NCI-H82 treated with DMSO at 0.1 percent for 48 hours (cell line): Measurements from ENCODE around the gene ADAMTS12.
"Not testable (repeated sequence)": the region's sequence is repeated elsewhere in the genome, so short reads cannot be mapped to it uniquely, and the experiment has no call there.

Source experiments
- DNase-seq: peaks from one replicate; lab custom pipeline; 2025; ENCODE audit not compliant: unreplicated experiment; lab: John Stamatoyannopoulos, UW

Gene ADAMTS12

DNA sequence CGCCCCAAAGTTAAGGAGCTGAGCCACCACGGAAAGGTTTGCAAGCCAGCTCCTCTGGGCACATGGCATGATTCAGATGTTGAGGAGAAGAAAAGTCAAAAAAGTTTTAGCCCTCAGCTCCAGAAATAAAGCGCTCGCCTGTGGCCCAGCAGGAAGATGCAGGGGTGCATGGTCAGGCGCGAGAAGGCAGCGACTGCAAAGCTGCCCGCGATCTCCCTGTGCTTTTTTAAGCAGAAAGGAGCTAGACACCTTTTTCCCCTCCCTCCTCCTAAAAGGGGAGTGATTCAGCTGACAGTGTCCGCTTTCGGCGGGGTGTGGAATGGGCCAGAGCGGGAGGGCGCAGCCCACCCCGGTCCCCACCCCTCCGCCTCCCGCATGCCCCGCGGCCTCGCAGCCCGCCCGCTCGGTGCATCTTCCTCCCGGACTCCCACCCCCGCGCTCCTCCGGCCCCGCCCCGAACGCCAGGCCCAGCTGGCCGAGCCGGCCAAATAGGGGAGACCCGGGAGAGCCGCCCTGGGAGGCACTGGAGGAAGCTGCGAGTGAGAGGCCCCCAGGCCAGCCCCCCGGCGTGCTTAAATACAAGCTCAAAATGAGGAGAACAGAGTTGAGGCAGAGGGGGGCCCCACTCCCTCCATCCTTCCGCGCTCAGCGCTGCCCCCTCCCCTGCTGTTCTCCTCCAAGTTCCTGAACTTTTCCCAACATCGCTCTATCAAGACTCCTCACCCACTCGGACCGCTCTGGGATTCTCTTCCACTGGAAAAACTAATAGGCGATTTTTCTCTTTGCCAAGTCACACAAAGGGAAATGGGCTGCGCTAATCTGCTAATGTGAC is at the start of gene ADAMTS12:
TSS of gene ADAMTS12 (minus strand) at position 203 of the 832 bp plus-strand sequence. CDS start at position 69, 134 bp downstream.
- no peak for DNase-seq

DNA sequence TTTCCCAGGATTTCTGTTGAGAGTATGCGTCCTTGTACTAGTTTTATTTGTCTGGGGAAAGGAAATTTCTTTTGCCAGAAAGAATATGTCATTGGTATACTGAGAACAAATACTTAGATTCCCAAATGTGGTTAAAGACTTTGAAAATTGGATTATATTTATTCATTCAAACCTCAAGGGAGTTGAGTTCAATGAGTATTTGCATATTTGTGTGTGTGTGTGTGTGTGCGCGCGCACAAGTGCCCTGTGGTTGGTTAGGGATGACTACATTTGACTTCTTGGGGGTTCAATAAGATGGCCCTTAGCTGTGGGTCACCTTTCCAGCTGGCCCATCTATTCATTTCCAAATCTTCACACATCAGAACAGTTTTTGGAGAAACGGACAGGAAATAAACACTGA is 49.3 kb upstream of the ADAMTS12 start:
- DNase-seq = no peak

DNA sequence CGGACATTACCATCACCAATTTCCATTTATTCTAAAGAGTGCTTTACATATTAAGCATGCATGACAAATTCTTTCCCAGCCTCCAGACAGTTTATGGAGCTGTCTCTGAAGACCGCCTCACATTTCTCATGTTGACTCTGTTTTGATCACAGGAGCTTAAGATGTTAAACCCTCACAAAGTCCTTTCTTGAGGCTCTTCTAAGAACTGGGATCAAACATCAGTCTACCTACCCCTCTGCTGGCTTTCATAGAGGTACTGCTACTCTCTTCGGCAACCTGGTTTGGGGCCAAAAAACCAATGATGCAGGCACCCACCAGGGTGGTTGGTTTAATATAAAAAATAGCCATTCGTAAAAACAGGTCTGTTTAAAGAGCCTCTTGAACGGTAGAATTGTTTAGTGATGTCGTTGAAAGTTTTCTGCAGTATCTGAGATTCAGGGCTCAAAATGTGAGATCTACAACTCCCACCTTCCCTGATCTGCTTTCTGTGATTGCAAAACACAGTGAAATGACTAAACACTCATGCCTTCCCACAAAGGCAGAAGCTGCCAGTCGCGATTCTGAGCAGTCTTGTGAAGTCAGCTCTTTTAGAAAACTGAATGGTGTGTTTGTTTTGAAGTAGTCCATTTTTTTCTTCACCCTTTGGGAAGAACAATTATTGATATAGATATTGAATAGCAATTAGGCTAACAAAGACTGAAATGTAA is 47.9 kb upstream of the ADAMTS12 start:
- DNase-seq = no peak

GRCh38 chr5:33938881-33939280 is 47.1 kb upstream of the ADAMTS12 start:
- no peak for DNase-seq

- no peak for DNase-seq
These were observed 46.7 kb upstream of the ADAMTS12 start for GRCh38 chr5:33938507-33938796.

DNA sequence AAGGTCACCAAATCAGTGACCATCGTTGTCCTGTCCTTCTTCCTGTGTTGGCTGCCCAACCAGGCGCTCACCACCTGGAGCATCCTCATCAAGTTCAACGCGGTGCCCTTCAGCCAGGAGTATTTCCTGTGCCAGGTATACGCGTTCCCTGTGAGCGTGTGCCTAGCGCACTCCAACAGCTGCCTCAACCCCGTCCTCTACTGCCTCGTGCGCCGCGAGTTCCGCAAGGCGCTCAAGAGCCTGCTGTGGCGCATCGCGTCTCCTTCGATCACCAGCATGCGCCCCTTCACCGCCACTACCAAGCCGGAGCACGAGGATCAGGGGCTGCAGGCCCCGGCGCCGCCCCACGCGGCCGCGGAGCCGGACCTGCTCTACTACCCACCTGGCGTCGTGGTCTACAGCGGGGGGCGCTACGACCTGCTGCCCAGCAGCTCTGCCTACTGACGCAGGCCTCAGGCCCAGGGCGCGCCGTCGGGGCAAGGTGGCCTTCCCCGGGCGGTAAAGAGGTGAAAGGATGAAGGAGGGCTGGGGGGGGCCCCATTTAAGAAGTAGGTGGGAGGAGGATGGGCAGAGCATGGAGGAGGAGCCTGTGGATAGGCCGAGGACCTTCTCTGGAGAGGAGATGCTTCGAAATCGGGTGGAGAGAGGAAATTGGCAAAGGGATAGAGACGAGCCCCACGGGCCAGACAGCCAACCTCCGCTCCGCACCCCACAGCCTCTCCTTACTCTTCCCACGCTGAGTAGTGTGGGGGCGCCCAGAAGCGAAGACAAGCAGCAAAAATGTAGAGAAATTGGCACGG is 46.1 kb upstream of the ADAMTS12 start:
- DNase-seq = no peak

GRCh38 chr5:33937017-33937706 is 45.4 kb upstream of the ADAMTS12 start:
- no peak for DNase-seq

GRCh38 chr5:33936381-33937016 is 44.7 kb upstream of the ADAMTS12 start, which contains the start of gene RXFP3:
TSS of gene RXFP3 (plus strand) at chr5:33936386. CDS start at chr5:33936741, 355 bp downstream.
- DNase-seq = no peak

DNA sequence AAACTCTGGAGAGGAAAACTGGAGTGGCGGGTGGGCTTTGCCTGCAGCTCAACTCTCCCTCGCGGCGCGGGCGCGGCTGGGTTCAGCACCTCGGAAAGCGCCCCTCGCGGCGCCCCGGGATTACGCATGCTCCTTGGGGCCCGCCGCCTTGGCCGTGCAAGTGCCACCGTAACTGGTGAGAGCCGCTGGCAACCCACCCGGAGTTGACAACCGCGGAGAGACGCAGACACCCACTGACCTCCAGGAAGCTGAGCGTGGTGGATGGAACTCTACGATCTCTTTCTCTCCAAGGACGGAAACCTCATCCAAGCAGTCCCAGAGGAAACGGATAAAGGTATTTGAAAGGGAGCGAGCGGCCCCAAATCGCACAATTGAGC is 44.2 kb upstream of the ADAMTS12 start:
- DNase-seq = no peak

DNA sequence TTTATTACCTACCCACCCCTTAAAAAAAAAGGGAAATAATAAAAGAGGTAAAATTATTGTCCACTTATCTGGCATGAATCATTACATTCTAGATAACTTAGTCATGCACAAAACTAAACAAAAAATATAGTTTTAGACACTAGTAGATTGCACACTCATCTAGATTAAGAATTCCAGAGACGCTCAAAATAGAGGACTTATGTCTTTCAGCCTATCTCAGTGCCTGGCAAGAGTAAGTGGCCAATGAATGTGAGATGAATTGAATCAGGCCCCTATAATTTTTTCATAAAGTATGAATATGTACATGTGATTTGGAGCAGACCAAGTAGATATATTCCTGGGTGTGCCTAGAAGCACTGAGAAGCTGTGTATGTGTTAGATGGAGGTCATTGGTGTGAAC is 42.4 kb upstream of the ADAMTS12 start:
- DNase-seq = no peak

GRCh38 chr5:33933723-33934169 is 42.0 kb upstream of the ADAMTS12 start:
- no peak for DNase-seq

DNA sequence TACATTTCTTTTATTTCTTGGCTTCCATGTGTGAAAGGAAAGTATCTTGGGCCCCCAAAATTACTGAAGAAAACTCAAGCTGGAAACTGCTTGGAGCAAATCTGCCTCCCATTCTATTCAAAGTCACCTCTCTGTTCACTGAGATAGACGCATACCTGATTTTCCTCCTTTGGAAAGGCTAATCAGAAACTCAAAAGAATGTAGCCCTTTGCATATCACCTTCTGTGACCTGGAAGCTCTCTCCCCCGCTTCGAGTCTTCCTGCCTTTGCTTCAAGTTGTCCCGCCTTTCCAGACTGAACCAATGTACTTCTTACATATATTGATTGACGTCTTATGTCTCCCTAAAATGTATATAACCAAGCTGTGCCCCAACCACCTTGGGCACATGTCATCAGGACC is 39.3 kb upstream of the ADAMTS12 start:
- DNase-seq = no peak

DNA sequence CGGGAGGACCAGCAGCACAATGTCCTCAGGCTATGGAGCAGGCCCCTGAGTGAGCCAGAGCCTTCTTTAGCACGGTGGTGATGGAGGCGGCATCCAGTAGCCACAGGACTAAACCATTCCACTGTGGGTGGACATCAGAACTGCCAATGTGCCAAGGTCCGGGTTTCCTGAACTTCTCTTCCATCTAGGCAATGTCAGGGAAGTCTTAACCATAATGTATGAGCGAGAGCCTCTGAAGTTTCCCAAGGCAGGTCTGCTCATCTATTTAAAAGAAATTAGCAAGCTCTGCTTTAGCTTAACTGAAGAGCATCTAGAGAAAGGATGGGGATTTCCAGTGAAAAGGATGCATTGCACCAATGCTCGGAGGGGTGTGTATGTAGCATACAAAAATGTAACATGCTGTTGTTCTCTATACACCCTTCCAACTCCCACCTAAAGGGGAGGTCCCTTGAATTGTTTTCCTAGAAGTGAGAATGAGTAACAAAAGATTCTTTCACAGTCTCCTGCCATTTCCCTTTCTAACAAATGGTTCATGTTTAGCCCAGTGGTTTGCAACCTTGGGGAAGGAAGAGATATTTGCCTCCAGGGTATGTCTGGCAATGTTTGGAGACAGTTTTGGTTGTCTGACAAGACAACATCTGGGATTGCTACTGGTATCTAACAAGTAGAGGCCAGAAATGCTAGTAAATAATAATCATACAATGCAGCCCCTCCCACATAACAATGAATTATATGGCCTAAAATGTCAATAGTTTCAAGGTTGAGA is 38.3 kb upstream of the ADAMTS12 start:
- no peak for DNase-seq

DNA sequence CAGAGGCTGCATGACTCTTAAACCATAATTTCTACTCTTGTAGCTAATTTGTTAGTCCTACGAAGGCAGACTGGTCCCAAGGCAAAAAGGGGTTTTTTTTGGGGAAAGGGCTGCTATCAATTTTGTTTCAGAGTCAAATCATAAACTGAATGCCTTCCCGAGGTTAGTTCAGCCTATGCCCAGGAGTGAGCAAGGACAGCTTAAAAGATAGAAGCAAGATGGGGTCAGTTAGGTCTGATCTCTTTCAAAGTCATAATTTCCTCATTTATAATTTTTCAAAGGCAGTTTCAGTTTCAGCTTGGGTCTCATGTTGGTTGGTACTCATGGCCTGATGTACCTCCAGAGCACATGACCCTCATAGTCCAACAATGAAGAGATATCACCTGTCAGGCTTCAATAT is 36.5 kb upstream of the ADAMTS12 start:
- no peak for DNase-seq

DNA sequence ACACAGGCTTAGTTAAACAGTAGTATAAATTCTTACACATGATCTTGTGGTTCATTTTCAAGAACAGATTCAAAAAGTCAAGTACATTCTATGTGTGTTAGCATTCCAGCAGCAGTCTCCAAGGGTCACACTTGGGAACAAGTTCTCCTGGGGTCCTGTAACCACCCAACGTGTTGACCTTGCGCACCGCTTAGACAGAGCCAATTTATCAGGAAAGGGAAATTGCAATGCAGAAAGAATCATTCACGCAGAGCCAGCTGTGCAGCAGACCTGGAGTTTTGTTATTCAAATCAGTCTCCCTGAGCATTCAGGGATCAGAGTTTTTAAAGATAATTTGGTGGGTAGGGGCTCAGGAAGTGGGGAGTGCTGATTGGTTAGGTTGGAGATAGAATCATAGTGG is 35.9 kb upstream of the ADAMTS12 start:
- no peak for DNase-seq

GRCh38 chr5:33925278-33925677 is 33.5 kb upstream of the ADAMTS12 start:
- no peak for DNase-seq

GRCh38 chr5:33921002-33921401 is 29.2 kb upstream of the ADAMTS12 start:
- no peak for DNase-seq

- not testable (repeated sequence) for DNase-seq
These were observed 23.1 kb upstream of the ADAMTS12 start for GRCh38 chr5:33914844-33915243.

GRCh38 chr5:33906248-33906647 is 14.5 kb upstream of the ADAMTS12 start:
- DNase-seq = not testable (repeated sequence)

DNA sequence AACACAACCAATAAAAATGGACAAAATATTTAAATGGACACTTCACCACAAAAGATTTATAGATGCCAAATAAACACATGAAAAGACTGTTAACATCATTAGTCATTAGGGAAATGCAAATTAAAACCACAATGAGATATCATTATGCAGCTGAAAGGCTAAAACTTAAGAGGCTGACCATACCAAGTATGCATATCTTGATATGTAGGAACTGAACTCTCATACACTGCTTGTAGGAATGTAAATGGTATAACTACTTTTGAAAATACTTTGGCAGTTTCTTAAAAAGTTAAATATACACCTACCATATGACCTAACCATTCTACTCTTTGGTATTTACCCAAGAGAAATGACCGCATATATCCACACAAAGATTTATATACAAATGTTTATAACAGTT is 13.6 kb upstream of the ADAMTS12 start:
- no peak for DNase-seq
